ENCODE results near the gene FGFRL1.

- TF ChIP-seq POLR2A (IDR thresholded peaks at IDR 0.05; ENCODE audit: low read length) (no peak), GATA1 (IDR thresholded peaks at IDR 0.05; ENCODE audit: low read depth, low read length) (no peak)
Observed at GRCh38 chr4:1050486-1051213, 39.2 kb downstream of the FGFRL1 start.
